Measurements from ENCODE around the gene LACC1. TPM values are rescaled to one million over a fixed set of nuclear protein-coding genes. Genes with fewer than 3 reads are reported as not detected.

LACC1 gene
- total RNA-seq, 2 donors from 2014 or later = 3.1 to 4.0 TPM

- H3K27ac Mint-ChIP-seq = no peak overlapping the region
- peaks cover 8% of the 10 kb centered on the region for H3K4me1 Mint-ChIP-seq
- DNase-seq (no peak), ATAC-seq (peak; percentile 36)
- H3K4me3 Mint-ChIP-seq = no peak overlapping the region
- H3K9me3 ChIP-seq (ENCODE audit: control insufficient read depth, low read length, poor library complexity, severe bottlenecking) = no peaks in the 10 kb centered on the region
- H3K36me3 Mint-ChIP-seq (ENCODE audit: low read depth) = peaks cover 4% of the 10 kb centered on the region
- H3K27me3 Mint-ChIP-seq = peaks cover 38% of the 10 kb centered on the region
Observed at GRCh38 chr13:43908156-43909126, 28.7 kb downstream of the LACC1 start.

DNA sequence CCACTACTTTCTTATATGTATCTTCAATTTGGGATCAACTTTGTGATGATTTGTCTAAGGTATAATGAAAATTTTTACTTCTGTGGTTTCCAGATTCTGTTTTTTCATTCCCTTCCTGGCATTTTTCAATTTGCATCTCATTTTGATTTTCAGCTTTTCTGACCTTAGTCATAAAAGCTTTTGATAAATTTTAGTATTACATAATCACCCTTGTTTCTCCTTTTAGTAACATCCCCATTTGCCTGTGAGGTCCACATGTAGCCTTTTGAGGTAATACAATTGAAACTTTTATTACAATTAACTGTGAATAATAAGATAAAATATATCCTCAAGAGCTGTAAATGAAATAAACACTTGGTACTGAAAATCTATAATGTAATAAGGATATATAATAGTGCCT is 31.2 kb downstream of the LACC1 start:
- ATAC-seq (no peak), DNase-seq (no peak)
- H3K9me3 ChIP-seq (ENCODE audit: control insufficient read depth, low read length, poor library complexity, severe bottlenecking) = no peaks in the 10 kb centered on the region
- no peak overlapping the region for H3K4me3 Mint-ChIP-seq
- no peak overlapping the region for H3K27ac Mint-ChIP-seq
- H3K27me3 Mint-ChIP-seq = peaks cover 40% of the 10 kb centered on the region
- peaks cover 6% of the 10 kb centered on the region for H3K4me1 Mint-ChIP-seq
- H3K36me3 Mint-ChIP-seq (ENCODE audit: low read depth) = peaks cover 4% of the 10 kb centered on the region

DNA sequence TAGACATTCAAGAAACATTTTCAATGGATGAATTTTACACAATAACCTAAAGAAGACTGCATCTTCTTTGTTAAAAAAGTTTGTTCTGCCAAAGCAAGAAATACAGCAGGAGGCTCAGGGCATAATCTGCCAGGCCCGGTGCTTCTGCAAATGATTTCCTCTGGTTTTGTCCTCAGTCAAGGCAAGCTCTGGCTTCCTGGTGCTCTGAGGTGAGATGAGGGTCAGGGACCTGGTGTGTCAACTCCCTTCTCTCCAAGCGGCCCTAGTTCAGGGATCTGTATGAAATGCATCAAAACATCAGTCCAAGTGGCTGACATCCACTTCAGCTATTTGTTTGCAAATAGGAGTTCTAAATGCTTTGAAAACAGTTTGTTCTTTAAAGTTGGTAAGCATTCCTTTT is 31.6 kb downstream of the LACC1 start:
- H3K27me3 Mint-ChIP-seq = peaks cover 40% of the 10 kb centered on the region
- DNase-seq (no peak), ATAC-seq (no peak)
- H3K4me1 Mint-ChIP-seq = peaks cover 6% of the 10 kb centered on the region
- H3K36me3 Mint-ChIP-seq (ENCODE audit: low read depth) = peaks cover 4% of the 10 kb centered on the region
- H3K27ac Mint-ChIP-seq = no peak overlapping the region
- H3K9me3 ChIP-seq (ENCODE audit: control insufficient read depth, low read length, poor library complexity, severe bottlenecking) = no peaks in the 10 kb centered on the region
- no peak overlapping the region for H3K4me3 Mint-ChIP-seq

- H3K27me3 Mint-ChIP-seq = peaks cover 40% of the 10 kb centered on the region
- ATAC-seq = no peak
- H3K4me3 Mint-ChIP-seq = no peak overlapping the region
- H3K27ac Mint-ChIP-seq = no peak overlapping the region
- peaks cover 6% of the 10 kb centered on the region for H3K4me1 Mint-ChIP-seq
- DNase-seq = no peak
- H3K36me3 Mint-ChIP-seq (ENCODE audit: low read depth) = peaks cover 4% of the 10 kb centered on the region
- no peaks in the 10 kb centered on the region for H3K9me3 ChIP-seq (ENCODE audit: control insufficient read depth, low read length, poor library complexity, severe bottlenecking)
Observed at GRCh38 chr13:43911871-43912270, 32.2 kb downstream of the LACC1 start.

- no peaks in the 10 kb centered on the region for H3K9me3 ChIP-seq (ENCODE audit: control insufficient read depth, low read length, poor library complexity, severe bottlenecking)
- peaks cover 5% of the 10 kb centered on the region for H3K36me3 Mint-ChIP-seq (ENCODE audit: low read depth)
- H3K4me1 Mint-ChIP-seq = no peaks in the 10 kb centered on the region
- no peak overlapping the region for H3K27ac Mint-ChIP-seq
- no peak for DNase-seq
- no peak overlapping the region for H3K4me3 Mint-ChIP-seq
- no peak for ATAC-seq
- peaks cover 32% of the 10 kb centered on the region for H3K27me3 Mint-ChIP-seq
Observed at GRCh38 chr13:43915451-43915850, 35.7 kb downstream of the LACC1 start.

GRCh38 chr13:43916828-43917227 is 37.1 kb downstream of the LACC1 start:
- Mint-ChIP-seq H3K27ac (no peak overlapping the region), H3K4me3 (no peak overlapping the region), H3K36me3 (ENCODE audit: low read depth) (peaks cover 9% of the 10 kb centered on the region)

GRCh38 chr13:43918636-43919035 is 38.9 kb downstream of the LACC1 start:
- no peak for ATAC-seq
- no peaks in the 10 kb centered on the region for H3K9me3 ChIP-seq (ENCODE audit: control insufficient read depth, low read length, poor library complexity, severe bottlenecking)
- H3K27ac Mint-ChIP-seq = no peak overlapping the region
- H3K36me3 Mint-ChIP-seq (ENCODE audit: low read depth) = peaks cover 5% of the 10 kb centered on the region
- H3K4me1 Mint-ChIP-seq = peaks cover 3% of the 10 kb centered on the region
- DNase-seq = no peak
- H3K4me3 Mint-ChIP-seq = no peak overlapping the region
- peaks cover 33% of the 10 kb centered on the region for H3K27me3 Mint-ChIP-seq

More at GRCh38 chr13:43916828-43917227, 37.1 kb downstream of the LACC1 start:
- DNase-seq (no peak), ATAC-seq (no peak)
- H3K9me3 ChIP-seq (ENCODE audit: control insufficient read depth, low read length, poor library complexity, severe bottlenecking) = no peaks in the 10 kb centered on the region
- peaks cover 3% of the 10 kb centered on the region for H3K4me1 Mint-ChIP-seq
- peaks cover 43% of the 10 kb centered on the region for H3K27me3 Mint-ChIP-seq

GRCh38 chr13:43920965-43921674 is 41.4 kb downstream of the LACC1 start:
- ATAC-seq (no peak), DNase-seq (no peak)
- H3K4me3 Mint-ChIP-seq = no peak overlapping the region
- no peak overlapping the region for H3K27ac Mint-ChIP-seq
- no peaks in the 10 kb centered on the region for H3K9me3 ChIP-seq (ENCODE audit: control insufficient read depth, low read length, poor library complexity, severe bottlenecking)
- peaks cover 42% of the 10 kb centered on the region for H3K27me3 Mint-ChIP-seq
- H3K4me1 Mint-ChIP-seq = peaks cover 3% of the 10 kb centered on the region
- peaks cover 5% of the 10 kb centered on the region for H3K36me3 Mint-ChIP-seq (ENCODE audit: low read depth)

GRCh38 chr13:43924549-43925245 is 45.0 kb downstream of the LACC1 start:
- no peak overlapping the region for H3K27ac Mint-ChIP-seq
- no peaks in the 10 kb centered on the region for H3K9me3 ChIP-seq (ENCODE audit: control insufficient read depth, low read length, poor library complexity, severe bottlenecking)
- peaks cover 3% of the 10 kb centered on the region for H3K4me1 Mint-ChIP-seq
- H3K27me3 Mint-ChIP-seq = peaks cover 43% of the 10 kb centered on the region
- ATAC-seq = no peak
- H3K36me3 Mint-ChIP-seq (ENCODE audit: low read depth) = peaks cover 5% of the 10 kb centered on the region
- no peak for DNase-seq
- no peak overlapping the region for H3K4me3 Mint-ChIP-seq

DNA sequence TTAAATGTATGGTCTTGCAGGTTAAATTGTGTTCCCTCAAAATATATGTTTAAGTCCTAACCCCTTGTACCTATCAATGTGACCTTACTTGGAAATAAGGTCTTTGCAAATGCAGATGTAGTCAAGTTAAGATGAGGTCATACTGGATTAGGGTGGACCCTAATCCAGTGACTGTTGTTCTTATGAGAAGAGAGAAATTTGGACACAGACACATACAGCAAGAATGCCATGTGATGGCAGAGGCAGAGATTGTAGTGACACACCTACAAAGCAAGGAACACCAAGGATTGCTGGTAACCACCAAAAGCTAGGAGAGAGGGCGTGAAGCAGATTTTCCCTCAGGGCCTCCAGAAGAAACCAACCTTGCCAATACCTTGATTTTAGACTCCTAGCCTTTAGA is 50.2 kb downstream of the LACC1 start:
- ATAC-seq = no peak
- H3K27me3 Mint-ChIP-seq = peaks cover 17% of the 10 kb centered on the region
- no peaks in the 10 kb centered on the region for H3K4me1 Mint-ChIP-seq
- H3K27ac Mint-ChIP-seq = no peak overlapping the region
- H3K9me3 ChIP-seq (ENCODE audit: control insufficient read depth, low read length, poor library complexity, severe bottlenecking) = no peaks in the 10 kb centered on the region
- H3K36me3 Mint-ChIP-seq (ENCODE audit: low read depth) = no peaks in the 10 kb centered on the region
- DNase-seq = no peak
- H3K4me3 Mint-ChIP-seq = no peak overlapping the region

DNA sequence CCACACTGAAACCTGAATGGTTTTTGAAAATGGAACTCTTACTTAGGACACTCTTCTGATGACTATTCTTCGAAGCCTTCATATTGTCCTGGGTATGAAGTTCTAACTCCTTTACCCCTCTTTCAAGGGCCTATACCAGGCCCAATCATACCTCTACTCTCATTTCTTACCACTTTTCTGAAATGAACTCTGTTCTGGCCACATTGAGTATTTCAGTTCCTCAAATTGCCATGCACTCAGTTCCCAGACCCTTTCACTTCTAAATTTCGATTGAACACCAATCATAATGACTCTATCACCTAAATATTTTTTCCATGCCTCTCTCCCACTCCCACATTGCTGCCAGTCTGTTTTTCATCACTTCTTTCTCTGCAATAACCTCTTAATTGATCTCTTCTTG is 53.7 kb downstream of the LACC1 start:
- H3K9me3 ChIP-seq (ENCODE audit: control insufficient read depth, low read length, poor library complexity, severe bottlenecking) = no peaks in the 10 kb centered on the region
- Mint-ChIP-seq H3K27me3 (peaks cover 32% of the 10 kb centered on the region), H3K27ac (no peak overlapping the region), H3K4me3 (no peak overlapping the region), H3K4me1 (no peaks in the 10 kb centered on the region), H3K36me3 (ENCODE audit: low read depth) (no peaks in the 10 kb centered on the region)
- no peak for ATAC-seq
- no peak for DNase-seq

DNA sequence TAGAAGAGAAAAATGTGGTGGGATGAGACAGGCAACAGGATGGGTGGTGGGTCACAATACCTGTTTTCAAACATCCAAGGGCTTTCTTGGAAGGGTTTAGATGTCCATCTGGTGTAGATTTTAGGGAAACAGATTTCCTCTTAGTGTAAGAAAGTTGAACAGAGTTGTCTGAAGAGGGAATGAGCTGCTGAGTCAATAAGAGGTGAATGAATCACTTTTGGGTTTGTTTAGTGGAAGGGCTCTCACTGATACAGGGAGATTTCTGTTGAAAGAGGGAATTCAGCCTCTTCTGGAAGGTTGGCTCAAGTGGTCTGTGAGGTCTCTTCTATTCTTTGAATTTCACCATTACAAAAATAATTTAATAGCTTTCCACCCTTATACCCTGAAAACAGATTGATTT is 54.6 kb downstream of the LACC1 start:
- Mint-ChIP-seq H3K27ac (no peak overlapping the region), H3K27me3 (peaks cover 30% of the 10 kb centered on the region), H3K4me3 (no peak overlapping the region), H3K4me1 (no peaks in the 10 kb centered on the region), H3K36me3 (ENCODE audit: low read depth) (no peaks in the 10 kb centered on the region)
- H3K9me3 ChIP-seq (ENCODE audit: control insufficient read depth, low read length, poor library complexity, severe bottlenecking) = no peaks in the 10 kb centered on the region
- ATAC-seq (no peak), DNase-seq (no peak)

DNA sequence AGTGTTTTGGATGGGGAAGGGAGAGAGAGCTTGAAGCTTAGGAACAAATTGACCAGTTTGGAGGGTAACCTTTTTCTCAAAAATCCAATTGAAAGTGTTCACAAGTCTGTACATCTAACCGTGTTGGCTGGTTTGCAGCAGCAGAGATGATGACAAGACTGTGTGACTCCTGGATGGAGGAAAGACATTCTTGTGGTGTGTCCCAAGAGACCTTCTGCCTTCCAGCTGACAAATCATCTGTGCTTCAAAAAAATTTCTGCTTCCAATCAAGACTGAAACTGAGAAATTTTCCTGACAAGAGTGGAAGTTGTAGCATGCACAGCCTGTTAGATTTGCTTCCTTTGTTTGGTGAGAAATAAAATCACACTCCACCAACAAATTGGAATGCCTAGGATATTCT is 56.2 kb downstream of the LACC1 start:
- Mint-ChIP-seq H3K36me3 (ENCODE audit: low read depth) (no peaks in the 10 kb centered on the region), H3K4me1 (no peaks in the 10 kb centered on the region), H3K4me3 (no peak overlapping the region), H3K27me3 (peaks cover 23% of the 10 kb centered on the region), H3K27ac (no peak overlapping the region)
- ATAC-seq = no peak
- no peak for DNase-seq
- H3K9me3 ChIP-seq (ENCODE audit: control insufficient read depth, low read length, poor library complexity, severe bottlenecking) = no peaks in the 10 kb centered on the region

Measured in T-helper 17 cell (primary cell).